Measurements from ENCODE around the gene ARFRP1. TPM values are rescaled to one million over a fixed set of nuclear protein-coding genes. Genes with fewer than 3 reads are reported as not detected.

ARFRP1 gene
- total and polyA plus RNA-seq, 2 of the 13 experiments (the other 11 are each of a cell fraction or from before 2014, with no cell fraction given) = 32.0 to 51.1 TPM

- TF ChIP-seq TIGD3 (CRISPR knock-in tag; IDR thresholded peaks at IDR 0.05; ENCODE audit: borderline replicate concordance) (0 out of 2 replicates have a peak, but pooled peaks have one; percentile 10), ZNF138 (CRISPR knock-in tag; IDR thresholded peaks at IDR 0.05; ENCODE audit: low read depth) (no peak), HDAC2 (CRISPR knock-in tag; IDR thresholded peaks at IDR 0.05) (0 out of 2 replicates have a peak, but pooled peaks have one; percentile 43), ZNF574 (CRISPR knock-in tag; IDR thresholded peaks at IDR 0.05) (peak; percentile 80), RXRB (CRISPR knock-in tag; IDR thresholded peaks at IDR 0.05; ENCODE audit: borderline replicate concordance) (peak; percentile 79), ZNF770 (CRISPR knock-in tag; IDR thresholded peaks at IDR 0.05) (peak; percentile 36; the same call in 1 of the 2 replicates), ZNF607 (CRISPR knock-in tag; IDR thresholded peaks at IDR 0.05; ENCODE audit: borderline replicate concordance) (peak; percentile 19; the same call in 1 of the 2 replicates), MTF2 (CRISPR knock-in tag; IDR thresholded peaks at IDR 0.05; ENCODE audit: borderline replicate concordance) (no peak), PHB2 (IDR thresholded peaks at IDR 0.05; ENCODE audit: partially characterized antibody) (no peak), ZSCAN25 (CRISPR knock-in tag; IDR thresholded peaks at IDR 0.05) (no peak; the same call in none of the 2 replicates), ZNF883 (CRISPR knock-in tag; IDR thresholded peaks at IDR 0.05; ENCODE audit: not compliant biosample characterization) (peak; percentile 24), SP5 (CRISPR knock-in tag; IDR thresholded peaks at IDR 0.05; ENCODE audit: borderline replicate concordance, low read depth) (0 out of 2 replicates have a peak, but pooled peaks have one; percentile 30)
- TF ChIP-seq, protein P1, sequence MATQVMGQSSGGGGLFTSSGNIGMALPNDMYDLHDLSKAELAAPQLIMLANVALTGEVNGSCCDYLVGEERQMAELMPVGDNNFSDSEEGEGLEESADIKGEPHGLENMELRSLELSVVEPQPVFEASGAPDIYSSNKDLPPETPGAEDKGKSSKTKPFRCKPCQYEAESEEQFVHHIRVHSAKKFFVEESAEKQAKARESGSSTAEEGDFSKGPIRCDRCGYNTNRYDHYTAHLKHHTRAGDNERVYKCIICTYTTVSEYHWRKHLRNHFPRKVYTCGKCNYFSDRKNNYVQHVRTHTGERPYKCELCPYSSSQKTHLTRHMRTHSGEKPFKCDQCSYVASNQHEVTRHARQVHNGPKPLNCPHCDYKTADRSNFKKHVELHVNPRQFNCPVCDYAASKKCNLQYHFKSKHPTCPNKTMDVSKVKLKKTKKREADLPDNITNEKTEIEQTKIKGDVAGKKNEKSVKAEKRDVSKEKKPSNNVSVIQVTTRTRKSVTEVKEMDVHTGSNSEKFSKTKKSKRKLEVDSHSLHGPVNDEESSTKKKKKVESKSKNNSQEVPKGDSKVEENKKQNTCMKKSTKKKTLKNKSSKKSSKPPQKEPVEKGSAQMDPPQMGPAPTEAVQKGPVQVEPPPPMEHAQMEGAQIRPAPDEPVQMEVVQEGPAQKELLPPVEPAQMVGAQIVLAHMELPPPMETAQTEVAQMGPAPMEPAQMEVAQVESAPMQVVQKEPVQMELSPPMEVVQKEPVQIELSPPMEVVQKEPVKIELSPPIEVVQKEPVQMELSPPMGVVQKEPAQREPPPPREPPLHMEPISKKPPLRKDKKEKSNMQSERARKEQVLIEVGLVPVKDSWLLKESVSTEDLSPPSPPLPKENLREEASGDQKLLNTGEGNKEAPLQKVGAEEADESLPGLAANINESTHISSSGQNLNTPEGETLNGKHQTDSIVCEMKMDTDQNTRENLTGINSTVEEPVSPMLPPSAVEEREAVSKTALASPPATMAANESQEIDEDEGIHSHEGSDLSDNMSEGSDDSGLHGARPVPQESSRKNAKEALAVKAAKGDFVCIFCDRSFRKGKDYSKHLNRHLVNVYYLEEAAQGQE (IDR thresholded peaks at IDR 0.05; ENCODE audit: borderline replicate concordance in 1 of 2, low read depth in 1 of 2, low read length in 2 of 2) = no peak
- TF ChIP-seq, protein P2, sequence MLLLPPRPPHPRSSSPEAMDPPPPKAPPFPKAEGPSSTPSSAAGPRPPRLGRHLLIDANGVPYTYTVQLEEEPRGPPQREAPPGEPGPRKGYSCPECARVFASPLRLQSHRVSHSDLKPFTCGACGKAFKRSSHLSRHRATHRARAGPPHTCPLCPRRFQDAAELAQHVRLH (CRISPR knock-in tag; IDR thresholded peaks at IDR 0.05; ENCODE audit: borderline replicate concordance, low read depth) = 0 out of 2 replicates have a peak, but pooled peaks have one; percentile 56
- TF ChIP-seq, protein P3, sequence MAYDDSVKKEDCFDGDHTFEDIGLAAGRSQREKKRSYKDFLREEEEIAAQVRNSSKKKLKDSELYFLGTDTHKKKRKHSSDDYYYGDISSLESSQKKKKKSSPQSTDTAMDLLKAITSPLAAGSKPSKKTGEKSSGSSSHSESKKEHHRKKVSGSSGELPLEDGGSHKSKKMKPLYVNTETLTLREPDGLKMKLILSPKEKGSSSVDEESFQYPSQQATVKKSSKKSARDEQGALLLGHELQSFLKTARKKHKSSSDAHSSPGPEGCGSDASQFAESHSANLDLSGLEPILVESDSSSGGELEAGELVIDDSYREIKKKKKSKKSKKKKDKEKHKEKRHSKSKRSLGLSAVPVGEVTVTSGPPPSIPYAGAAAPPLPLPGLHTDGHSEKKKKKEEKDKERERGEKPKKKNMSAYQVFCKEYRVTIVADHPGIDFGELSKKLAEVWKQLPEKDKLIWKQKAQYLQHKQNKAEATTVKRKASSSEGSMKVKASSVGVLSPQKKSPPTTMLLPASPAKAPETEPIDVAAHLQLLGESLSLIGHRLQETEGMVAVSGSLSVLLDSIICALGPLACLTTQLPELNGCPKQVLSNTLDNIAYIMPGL (CRISPR knock-in tag; IDR thresholded peaks at IDR 0.05; ENCODE audit: borderline replicate concordance in 1 of 2, low read depth in 1 of 2) = peak; percentile 97
Observed at GRCh38 chr20:63706852-63707557, 771 bp downstream of the ARFRP1 start (continued).
